RPMI8226 (cell line): ENCODE data around the gene SLC9A9.

ENCODE experiments used
- DNase-seq: peaks from one replicate; pipeline ENCODE4 v3.0.0-alpha.2; 2015

SLC9A9 gene

DNA sequence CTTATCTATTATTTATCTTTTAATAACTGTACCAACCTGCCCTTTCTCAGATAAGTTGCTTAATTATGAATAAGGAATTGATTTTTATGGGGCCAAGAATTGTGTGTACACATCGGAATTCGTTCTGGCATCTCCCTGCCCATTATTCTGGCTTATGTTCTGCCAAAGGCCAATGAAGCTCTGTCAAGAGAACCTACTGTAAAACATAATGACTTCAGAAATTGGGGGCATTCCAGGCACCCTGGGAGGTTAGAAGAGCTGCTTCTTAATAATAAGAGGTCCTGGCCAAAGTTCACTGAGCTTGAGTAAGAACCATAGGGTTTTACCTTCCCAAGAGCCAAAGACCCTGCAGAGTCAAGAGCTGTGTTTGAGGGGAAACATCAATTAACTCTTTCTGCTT, 261.7 kb downstream of the SLC9A9 start:
- DNase-seq = no peak

DNA sequence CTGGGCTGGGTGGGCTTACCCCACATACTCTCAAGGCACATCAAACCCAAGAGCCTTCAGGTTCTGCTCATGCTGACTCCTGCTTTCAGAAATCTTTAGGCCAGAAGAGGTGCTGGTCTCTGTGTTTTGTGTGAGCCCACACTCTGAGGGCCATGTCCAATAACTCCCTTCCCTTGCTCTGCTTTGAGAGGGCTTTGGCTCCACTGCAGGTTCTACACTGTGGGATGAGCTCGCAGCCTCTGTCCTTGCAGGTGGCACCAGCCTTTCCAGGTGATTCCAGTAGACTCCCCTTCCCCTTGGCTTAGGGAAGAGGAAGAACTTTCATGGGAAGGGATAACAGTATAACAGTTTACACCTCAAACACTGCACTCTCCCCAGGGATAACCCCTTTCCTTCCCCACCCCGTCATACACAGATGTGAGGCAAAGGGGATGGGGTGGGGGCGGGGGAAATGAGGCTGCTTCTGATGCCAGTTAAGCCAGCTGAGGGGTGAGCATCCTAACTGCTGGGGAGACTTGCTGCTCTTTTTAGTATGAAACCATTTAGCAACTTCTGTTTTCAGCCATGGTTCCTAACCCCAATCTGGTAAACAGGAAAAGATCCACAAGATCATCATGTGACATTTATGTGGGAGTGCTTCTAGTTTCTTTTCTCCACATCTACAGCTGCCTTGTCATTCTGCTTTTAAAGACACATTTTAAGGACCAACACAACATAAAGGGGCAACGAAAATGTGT, 262.4 kb downstream of the SLC9A9 start:
- DNase-seq = peak; percentile 22

- DNase-seq = no peak
These were observed 263.8 kb downstream of the SLC9A9 start for GRCh38 chr3:143584474-143584873.

DNA sequence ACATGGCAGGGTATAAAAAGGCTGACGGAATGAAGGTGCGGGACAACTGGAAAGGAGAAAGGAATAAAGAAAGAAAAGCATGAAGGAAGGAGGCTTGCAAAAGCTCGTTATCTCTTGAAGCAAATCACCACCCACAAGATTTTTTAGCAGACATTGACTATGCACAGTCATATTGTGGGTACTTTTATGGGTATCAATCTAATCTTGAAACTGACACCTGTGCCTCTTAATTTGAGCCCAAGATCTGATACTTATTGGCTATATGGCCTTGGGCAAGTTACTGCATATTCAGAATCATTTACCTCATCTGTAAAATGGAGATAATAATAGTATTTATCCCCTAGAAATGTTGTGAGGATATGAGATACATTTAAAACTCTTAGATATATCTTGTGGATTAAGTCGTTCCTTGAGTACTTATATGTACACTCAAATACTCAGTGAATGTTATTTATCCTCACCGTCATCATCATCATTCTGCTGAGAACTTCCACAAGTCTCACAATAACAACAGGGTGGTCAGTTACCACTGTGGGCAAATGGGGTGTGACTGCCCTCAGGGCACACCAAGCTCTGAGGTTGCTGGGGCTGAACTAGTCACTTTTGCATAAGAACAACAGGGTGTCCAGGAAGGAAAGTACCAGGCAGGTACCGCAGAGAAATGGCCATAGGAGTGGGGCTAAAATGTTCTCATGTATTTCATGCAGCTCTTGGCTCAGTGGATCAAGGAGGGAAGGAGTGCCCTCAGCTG, 266.1 kb downstream of the SLC9A9 start:
- DNase-seq = no peak

GRCh38 chr3:143578810-143579435, 269.3 kb downstream of the SLC9A9 start:
- DNase-seq = no peak

DNA sequence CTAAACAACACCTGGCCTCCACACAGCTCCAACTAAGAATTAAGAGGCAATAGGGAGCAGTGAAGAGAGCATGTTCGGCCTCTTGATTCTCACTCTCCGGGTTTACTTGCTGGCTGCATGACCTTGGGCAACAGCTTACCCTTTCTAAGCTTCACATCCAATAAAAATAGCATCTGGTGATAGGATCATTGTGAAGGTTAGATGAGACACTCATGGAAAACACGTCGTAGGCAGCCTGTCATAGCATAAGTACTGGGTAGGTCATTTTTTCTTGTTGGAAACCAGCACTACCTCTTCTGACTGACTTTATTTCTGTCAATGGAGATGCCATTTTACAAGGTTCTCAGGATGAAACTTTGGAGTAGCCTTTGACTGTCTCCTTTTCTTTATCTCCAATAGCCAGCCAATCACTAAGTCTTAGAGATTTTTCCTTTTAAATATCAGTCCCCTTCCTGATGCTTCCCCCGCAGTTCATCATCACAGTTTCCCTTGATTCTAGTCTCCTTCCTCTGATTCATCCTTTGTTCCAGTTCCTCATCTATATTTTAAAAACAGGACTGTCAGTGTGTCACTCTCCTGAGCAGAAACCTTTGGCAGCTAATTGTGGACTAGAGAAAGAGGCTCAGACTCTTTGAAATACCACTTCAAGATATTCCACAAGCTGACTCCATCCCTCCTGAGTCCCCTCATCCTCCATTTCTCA, 271.5 kb downstream of the SLC9A9 start:
- no peak for DNase-seq

- no peak for DNase-seq
These were observed 273.3 kb downstream of the SLC9A9 start for GRCh38 chr3:143574933-143575332.

DNA sequence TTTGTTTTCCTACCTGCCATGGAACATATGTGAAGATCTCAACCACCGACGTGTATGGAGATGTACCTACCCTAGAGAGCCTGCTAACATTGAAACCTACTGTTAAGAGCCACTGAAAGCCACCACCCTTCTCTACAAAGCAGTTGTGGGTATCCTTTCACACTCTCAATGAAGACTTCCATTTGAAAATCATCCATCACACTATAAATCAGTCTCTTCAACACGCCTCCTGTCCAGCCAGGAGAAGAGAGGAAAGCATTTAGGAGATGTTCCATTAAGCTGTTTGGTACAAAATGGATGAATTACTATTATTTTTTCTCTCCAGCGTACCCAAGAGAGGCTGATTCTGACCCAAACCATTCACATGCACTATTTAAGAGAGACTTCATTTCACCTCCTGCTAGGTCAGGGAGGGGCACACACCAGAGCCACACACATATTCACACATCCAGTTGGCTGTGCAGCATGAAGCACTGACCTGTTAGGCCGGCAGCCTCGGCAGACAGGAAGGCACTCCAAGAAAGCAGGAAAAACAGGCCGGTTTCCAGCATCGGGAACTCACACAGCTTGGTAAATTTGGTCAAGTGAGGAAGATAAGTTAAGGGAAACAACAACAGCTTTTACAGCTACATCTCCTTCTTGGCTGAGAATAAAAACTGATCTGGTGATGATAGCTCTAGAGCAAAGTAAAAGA, 274.5 kb downstream of the SLC9A9 start:
- no peak for DNase-seq

- DNase-seq = no peak
These were observed 276.7 kb downstream of the SLC9A9 start for GRCh38 chr3:143571548-143571947.

DNA sequence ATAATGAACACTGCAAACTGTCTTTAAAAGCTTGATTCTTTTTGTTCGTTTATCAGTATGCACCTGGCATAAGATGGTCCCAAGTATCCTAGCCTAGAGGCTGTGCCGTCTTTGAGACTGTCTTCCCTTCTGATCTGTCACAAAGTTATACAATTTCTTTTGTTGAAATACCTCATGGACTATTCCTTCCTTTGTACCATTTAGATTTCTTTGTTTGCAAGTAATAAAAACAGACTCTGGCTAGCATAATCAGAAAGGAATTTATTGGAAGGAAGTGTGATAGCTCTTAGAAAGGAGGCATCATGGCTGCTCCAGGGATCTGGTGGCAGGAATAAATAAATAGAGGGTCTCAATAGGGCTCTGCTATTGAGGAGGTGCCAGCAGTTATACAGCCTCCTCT, 280.4 kb downstream of the SLC9A9 start:
- no peak for DNase-seq

DNA sequence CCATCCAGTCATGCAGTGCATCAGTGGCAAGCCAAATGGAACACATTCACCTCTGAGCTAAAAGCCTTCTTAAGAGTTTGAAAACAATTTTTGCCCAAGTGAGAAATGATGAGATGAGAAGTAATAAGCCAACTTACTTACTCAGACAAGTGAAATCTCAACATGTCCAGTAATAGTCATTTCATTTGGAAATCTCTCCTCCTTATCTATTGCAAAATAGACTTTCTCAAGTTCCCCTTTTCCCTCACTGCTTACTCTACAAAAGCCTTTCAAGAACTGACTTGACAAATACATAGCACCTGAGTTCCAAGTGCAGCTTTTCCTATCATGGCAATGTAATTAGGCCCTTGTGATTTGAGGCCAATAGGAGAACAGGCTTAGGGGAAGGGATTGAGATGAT, 282.3 kb downstream of the SLC9A9 start:
- no peak for DNase-seq

- no peak for DNase-seq
These were observed 284.5 kb downstream of the SLC9A9 start for GRCh38 chr3:143563786-143564185.

DNA sequence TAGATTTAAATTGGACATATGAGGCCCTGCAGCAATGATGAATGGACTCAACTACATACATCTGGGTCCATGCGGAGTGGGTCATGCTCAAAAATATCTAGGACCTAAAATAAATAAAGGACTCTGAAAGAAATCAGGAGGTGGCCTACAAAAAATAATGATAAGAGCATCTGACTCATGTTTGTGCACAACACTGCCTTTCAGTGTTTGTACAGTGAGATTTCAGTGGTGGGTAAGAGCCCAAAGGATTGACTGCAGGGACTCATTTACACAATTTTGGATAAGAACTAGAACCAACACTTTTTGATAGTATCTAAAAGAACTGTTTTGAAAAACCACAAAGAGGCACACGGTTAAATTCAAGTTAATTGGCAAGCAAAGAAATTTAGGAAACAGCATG, 285.5 kb downstream of the SLC9A9 start:
- DNase-seq = no peak

GRCh38 chr3:143559296-143559695, 289.0 kb downstream of the SLC9A9 start:
- DNase-seq = no peak

DNA sequence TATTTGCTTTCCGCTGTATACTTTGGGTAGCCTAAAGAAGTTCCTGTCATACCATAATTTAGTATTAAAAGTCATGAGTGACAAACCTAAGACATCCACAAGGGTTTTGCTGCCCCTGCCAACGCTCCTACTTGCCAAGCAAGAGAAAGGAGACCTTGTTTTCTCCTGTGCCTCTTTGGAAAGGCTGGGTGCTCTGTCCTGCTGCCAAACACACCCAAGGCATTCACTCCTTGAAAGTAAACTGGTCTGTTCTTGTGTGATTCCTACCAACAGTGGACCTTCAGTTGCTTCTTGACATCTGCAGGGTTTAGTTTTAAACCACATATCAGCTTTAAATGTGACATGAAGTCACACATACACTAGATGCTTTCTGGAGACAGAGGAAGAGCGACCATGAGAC, 295.4 kb downstream of the SLC9A9 start:
- no peak for DNase-seq

DNA sequence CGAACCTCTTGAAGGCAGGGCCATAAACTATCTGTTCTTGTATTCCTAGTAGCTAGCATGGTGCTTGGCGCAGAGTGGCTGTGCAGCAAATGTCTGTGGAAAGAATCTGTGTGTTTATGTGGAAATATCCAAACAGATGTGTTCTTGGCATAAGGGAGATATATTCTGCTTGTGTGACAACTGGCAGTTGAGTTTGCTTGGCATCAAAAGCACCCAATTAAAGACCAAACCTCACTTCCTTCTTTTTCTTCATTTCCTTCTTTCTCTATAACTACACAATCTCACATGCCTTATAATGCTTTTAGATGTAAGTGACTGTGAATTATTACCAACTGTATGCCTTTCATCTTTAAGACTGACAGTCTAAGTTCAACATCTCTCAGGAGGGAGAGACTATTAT, 296.5 kb downstream of the SLC9A9 start:
- DNase-seq = no peak

GRCh38 chr3:143548861-143549497, 299.3 kb downstream of the SLC9A9 start:
- no peak for DNase-seq

- no peak for DNase-seq
These were observed 299.9 kb downstream of the SLC9A9 start for GRCh38 chr3:143548393-143548792.

GRCh38 chr3:143538577-143538981, 309.7 kb downstream of the SLC9A9 start:
- no peak for DNase-seq

DNA sequence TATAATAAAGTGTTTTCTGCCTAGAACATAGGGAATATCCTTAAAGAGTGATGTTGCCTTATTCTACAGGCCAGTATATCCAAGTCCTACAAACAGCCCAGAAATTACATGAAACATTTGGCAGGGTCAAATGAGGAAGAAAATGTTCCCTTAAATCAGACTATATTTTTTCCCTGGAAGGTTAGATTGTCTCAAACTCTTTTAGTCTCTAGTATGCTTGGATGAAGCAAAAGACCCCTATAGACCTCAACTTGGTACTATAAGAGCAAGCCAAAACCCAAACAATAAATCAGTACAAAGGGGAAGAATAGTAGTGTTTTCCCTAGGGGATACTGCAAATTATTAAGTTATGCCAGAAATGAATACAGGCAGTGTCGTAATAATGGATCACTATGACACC, 310.2 kb downstream of the SLC9A9 start:
- no peak for DNase-seq

DNA sequence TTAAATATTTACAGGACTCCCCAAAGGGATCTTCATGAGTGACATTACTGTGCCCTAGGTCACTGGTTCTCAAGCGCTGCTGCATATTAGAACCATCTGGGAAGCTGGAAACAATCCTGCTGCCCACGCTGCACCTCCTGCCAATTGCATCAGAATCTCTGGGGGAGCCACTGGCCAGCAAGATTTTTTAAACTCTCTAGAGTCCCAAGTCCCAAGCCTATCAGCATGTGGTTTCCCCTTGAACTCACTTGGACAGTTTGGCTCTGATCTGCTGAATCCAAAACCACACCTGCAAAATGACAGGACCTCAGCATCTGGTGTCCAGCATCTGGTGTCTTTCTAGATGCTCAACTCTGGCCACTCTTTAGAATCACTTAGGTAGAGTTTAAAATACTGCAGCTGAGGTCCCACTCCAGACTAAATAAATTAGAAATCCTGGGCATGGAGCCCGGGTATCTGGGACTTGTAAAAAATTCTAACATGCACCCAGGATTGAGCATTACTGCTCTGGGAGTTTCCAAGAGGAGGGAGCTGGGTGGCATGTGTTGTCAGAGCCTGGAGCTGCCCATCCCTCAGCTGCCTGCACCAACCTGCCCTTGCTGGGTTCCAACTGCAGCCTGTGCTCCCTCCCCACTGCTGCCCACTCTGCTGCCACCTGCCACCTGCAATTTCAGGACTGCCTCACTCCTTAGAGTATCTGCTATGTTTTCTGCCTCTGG, 311.3 kb downstream of the SLC9A9 start:
- DNase-seq = peak; percentile 80
